Measurements from ENCODE around the gene LARGE1.
"Not testable (repeated sequence)": the region's sequence is repeated elsewhere in the genome, so short reads cannot be mapped to it uniquely, and the experiment has no call there.

LARGE1 gene

GRCh38 chr22:33461698-33462434 is 458.4 kb downstream of the LARGE1 start:
- no peak for DNase-seq

GRCh38 chr22:33461245-33461644 is 459.0 kb downstream of the LARGE1 start:
- DNase-seq, result not testable (repeated sequence)

- no peak for DNase-seq
Observed at GRCh38 chr22:33459137-33459536, 461.1 kb downstream of the LARGE1 start.

GRCh38 chr22:33456511-33456910 is 463.8 kb downstream of the LARGE1 start:
- no peak for DNase-seq

GRCh38 chr22:33455036-33455435 is 465.2 kb downstream of the LARGE1 start:
- DNase-seq, result no peak

GRCh38 chr22:33451866-33452469 is 468.3 kb downstream of the LARGE1 start:
- DNase-seq, result no peak

- no peak for DNase-seq
Observed at GRCh38 chr22:33450756-33451155, 469.5 kb downstream of the LARGE1 start.

- DNase-seq, result no peak
Observed at GRCh38 chr22:33447733-33448132, 472.5 kb downstream of the LARGE1 start.

- DNase-seq, result no peak
Observed at GRCh38 chr22:33443683-33444082, 476.6 kb downstream of the LARGE1 start.

- no peak for DNase-seq
Observed at GRCh38 chr22:33440756-33441155, 479.5 kb downstream of the LARGE1 start.

- DNase-seq, result no peak
Observed at GRCh38 chr22:33438273-33438672, 482.0 kb downstream of the LARGE1 start.

GRCh38 chr22:33431300-33431699 is 489.0 kb downstream of the LARGE1 start:
- no peak for DNase-seq

GRCh38 chr22:33429281-33429680 is 491.0 kb downstream of the LARGE1 start:
- no peak for DNase-seq

GRCh38 chr22:33427461-33427860 is 492.8 kb downstream of the LARGE1 start:
- DNase-seq, result no peak

GRCh38 chr22:33426451-33426850 is 493.8 kb downstream of the LARGE1 start:
- DNase-seq, result no peak

GRCh38 chr22:33421859-33422258 is 498.4 kb downstream of the LARGE1 start:
- no peak for DNase-seq

- DNase-seq, result no peak
Observed at GRCh38 chr22:33418484-33418883, 501.8 kb downstream of the LARGE1 start.

GRCh38 chr22:33415401-33415800 is 504.9 kb downstream of the LARGE1 start:
- DNase-seq, result no peak

GRCh38 chr22:33409079-33409478 is 511.2 kb downstream of the LARGE1 start:
- DNase-seq, result no peak

GRCh38 chr22:33405194-33405593 is 515.1 kb downstream of the LARGE1 start:
- DNase-seq, result no peak

- DNase-seq, result no peak
Observed at GRCh38 chr22:33404723-33405122, 515.6 kb downstream of the LARGE1 start.

GRCh38 chr22:33402325-33402724 is 518.0 kb downstream of the LARGE1 start:
- DNase-seq, result no peak

GRCh38 chr22:33401291-33401690 is 519.0 kb downstream of the LARGE1 start:
- no peak for DNase-seq

- no peak for DNase-seq
Observed at GRCh38 chr22:33400891-33401290, 519.4 kb downstream of the LARGE1 start.

Measured in NK-92 treated with Interleukin-12 subunit alpha and Interleukin-12 subunit beta, amount 100 ng/mL, for 24 hours (cell line).